Esophagus mucosa (tissue), 1 donor: ENCODE measurements around the gene PTPRZ1. TPM values are rescaled to one million over a fixed set of nuclear protein-coding genes. Genes with fewer than 3 reads are reported as not detected.

ENCODE experiments used
- ATAC-seq: fragments of 200-7000 bp; cut with Tn5 transposase; one replicate; pipeline ENCODE4 v1.9.1; 2020
- total RNA-seq: library from RNA; stranded (reverse); gene quantifications from one replicate; pipeline ENCODE4 v1.2.4, GENCODE V29; 2023
- donor health status: DM: yes; HTN: yes; CAD: no.

Gene PTPRZ1
- total RNA-seq, 1 donor from 2014 or later: 56.2 TPM

GRCh38 chr7:122055073-122055472 is 182.1 kb downstream of the PTPRZ1 start:
- no peak for ATAC-seq

GRCh38 chr7:122056977-122057376 is 184.0 kb downstream of the PTPRZ1 start:
- ATAC-seq: no peak

GRCh38 chr7:122059542-122059941 is 186.6 kb downstream of the PTPRZ1 start:
- ATAC-seq: no peak

GRCh38 chr7:122063146-122063545 is 190.2 kb downstream of the PTPRZ1 start:
- ATAC-seq: no peak

GRCh38 chr7:122064971-122065370 is 192.0 kb downstream of the PTPRZ1 start:
- no peak for ATAC-seq

GRCh38 chr7:122067077-122067476 is 194.1 kb downstream of the PTPRZ1 start:
- no peak for ATAC-seq

- ATAC-seq: no peak
These were observed 195.1 kb downstream of the PTPRZ1 start for GRCh38 chr7:122068046-122068445.

GRCh38 chr7:122068999-122069398 is 196.0 kb downstream of the PTPRZ1 start:
- ATAC-seq: no peak

- ATAC-seq: no peak
These were observed 197.1 kb downstream of the PTPRZ1 start for GRCh38 chr7:122070062-122070461.

- ATAC-seq: no peak
These were observed 197.9 kb downstream of the PTPRZ1 start for GRCh38 chr7:122070834-122071233.

- ATAC-seq: no peak
These were observed 199.3 kb downstream of the PTPRZ1 start for GRCh38 chr7:122072272-122072671.

GRCh38 chr7:122072924-122073599 is 200.1 kb downstream of the PTPRZ1 start:
- ATAC-seq: no peak

- no peak for ATAC-seq
These were observed 200.7 kb downstream of the PTPRZ1 start for GRCh38 chr7:122073635-122074034.

- no peak for ATAC-seq
These were observed 209.2 kb downstream of the PTPRZ1 start for GRCh38 chr7:122082160-122082559.

- no peak for ATAC-seq
These were observed 209.7 kb downstream of the PTPRZ1 start for GRCh38 chr7:122082670-122083069.

- peak; percentile 72 for ATAC-seq
These were observed 220.2 kb downstream of the PTPRZ1 start for GRCh38 chr7:122092964-122093797.

- no peak for ATAC-seq
These were observed 221.6 kb downstream of the PTPRZ1 start for GRCh38 chr7:122094549-122094948.

GRCh38 chr7:122095642-122096041 is 222.7 kb downstream of the PTPRZ1 start:
- ATAC-seq: no peak

- no peak for ATAC-seq
These were observed 227.1 kb downstream of the PTPRZ1 start for GRCh38 chr7:122100021-122100420.

- ATAC-seq: no peak
These were observed 230.1 kb downstream of the PTPRZ1 start for GRCh38 chr7:122103064-122103463.
